ENCODE measurements around the gene STC2. TPM values are rescaled to one million over a fixed set of nuclear protein-coding genes. Genes with fewer than 3 reads are reported as not detected.
A peak's percentile ranks its signal among the peaks of the same experiment; 100 is the strongest.
"Not testable (repeated sequence)": the region's sequence is repeated elsewhere in the genome, so short reads cannot be mapped to it uniquely, and the experiment has no call there.

Gene STC2
- total RNA-seq, result 8.7 TPM

- ATAC-seq, result peak; percentile 59
These were observed at the start of gene STC2 for GRCh38 chr5:173327948-173328843. Gene STC2, minus strand, starts transcription at chr5:173328414. Its CDS starts 221 bp downstream, at chr5:173328193.

- ATAC-seq, result no peak
These were observed 43.2 kb upstream of the STC2 start for GRCh38 chr5:173371400-173371799.

DNA sequence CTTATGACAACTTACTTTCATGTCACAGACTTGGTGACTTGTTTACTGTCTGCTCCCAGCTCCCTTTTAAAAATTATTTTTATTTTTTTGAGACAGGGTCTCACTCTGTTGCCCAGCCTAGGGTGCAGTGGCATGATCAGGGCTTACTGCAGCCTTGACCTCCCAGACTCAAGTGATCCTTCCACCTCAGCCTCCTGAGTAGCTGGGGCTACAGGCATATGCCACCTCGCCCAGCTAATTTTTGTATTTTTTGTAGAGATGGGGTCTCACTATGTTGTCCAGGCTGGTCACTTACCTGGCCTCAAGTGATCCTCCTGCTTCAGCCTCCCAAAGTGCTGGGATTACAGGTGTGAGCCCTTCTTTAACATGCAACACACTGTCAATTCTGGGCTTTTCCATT, 35.2 kb upstream of the STC2 start:
- ATAC-seq, result not testable (repeated sequence)

DNA sequence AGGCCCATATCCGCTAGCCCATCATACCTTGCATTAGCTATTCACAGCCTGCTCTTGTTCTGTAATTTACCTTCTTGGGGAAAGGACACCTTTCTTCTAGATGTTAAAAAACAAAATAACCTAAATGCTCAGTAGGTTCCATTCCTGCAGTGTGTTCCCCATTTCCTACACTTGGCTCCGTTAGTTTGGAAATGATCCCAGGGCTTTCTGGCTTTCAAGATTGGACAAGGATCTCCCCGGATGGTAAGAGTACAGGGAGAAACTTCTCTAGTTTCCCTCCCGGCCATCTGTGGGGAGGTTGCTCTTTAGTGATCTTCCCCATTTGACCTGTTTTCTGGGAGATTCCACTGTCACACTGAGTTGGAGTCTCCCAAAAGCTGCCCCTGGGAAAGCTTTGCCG, 27.3 kb upstream of the STC2 start:
- ATAC-seq, result no peak

- ATAC-seq, result no peak
These were observed 26.4 kb upstream of the STC2 start for GRCh38 chr5:173354645-173355044.

GRCh38 chr5:173352366-173353349, 24.4 kb upstream of the STC2 start:
- ATAC-seq, result no peak

DNA sequence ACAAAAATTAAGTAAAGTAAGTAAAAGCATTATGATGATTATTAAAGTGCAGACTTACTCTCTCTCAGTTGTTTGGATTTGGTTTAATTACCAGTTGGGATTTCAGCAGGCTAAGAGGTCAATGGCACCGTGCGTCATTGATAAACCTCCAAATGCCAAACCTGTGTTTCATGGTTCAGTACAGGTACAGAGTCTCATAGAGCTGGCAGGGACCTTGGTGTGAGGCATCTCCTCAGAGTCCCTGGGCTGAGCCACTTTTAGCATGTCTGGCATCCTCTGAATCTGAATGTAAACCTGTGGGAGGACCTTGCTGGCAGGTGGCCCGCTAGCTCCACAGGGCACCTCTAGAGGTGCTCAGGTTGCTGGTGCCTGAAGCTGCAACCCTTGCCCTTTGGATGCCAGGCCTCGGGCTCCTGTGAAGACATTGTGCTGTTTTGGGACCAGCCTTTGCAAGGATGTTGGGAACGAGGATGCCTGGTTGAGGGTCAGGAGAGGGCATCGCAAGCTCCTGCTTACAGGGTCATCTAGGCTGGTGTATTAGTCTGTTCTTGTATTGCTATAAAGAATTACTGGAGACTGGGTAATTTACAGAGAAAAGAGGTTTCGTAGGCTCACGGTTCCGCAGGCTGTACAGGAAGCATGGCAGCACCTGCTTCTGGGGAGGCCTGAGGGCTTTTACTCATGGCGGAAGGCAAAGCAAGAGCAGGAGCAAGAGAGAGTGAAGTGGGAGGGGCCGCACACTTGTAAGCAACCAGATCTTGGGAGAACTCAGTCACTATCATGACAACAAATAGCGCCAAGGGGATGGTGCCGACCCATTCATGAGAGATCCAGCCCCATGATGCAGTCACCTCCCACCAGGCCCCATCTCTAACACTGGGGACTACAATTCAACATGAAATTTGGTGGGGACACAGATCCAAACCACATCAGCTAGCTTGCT, 14.9 kb upstream of the STC2 start:
- no peak for ATAC-seq

GRCh38 chr5:173341961-173342430, 13.8 kb upstream of the STC2 start:
- ATAC-seq, result no peak

- no peak for ATAC-seq
These were observed 12.8 kb upstream of the STC2 start for GRCh38 chr5:173340984-173341383.

DNA sequence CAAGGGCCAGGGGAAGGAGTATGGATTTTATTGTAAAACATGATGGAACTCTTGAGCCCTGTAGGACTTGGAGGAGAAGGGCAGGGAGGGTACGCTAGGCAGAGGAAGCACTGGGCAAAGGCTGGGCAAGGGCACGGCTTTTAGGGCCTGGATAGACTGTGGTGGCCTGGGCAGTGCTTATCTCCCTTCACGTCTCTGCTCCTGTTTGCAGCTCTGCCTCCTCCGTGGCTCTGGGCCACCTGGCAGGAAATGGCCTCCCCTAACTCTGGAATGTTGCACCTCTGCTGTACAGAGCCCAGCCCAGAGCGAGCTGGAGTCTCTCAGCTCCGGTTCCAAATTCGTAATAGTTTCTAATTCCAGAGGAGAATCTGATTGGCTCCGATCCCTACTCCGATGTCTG, 12.2 kb upstream of the STC2 start:
- no peak for ATAC-seq

GRCh38 chr5:173339286-173339685, 11.1 kb upstream of the STC2 start:
- no peak for ATAC-seq

DNA sequence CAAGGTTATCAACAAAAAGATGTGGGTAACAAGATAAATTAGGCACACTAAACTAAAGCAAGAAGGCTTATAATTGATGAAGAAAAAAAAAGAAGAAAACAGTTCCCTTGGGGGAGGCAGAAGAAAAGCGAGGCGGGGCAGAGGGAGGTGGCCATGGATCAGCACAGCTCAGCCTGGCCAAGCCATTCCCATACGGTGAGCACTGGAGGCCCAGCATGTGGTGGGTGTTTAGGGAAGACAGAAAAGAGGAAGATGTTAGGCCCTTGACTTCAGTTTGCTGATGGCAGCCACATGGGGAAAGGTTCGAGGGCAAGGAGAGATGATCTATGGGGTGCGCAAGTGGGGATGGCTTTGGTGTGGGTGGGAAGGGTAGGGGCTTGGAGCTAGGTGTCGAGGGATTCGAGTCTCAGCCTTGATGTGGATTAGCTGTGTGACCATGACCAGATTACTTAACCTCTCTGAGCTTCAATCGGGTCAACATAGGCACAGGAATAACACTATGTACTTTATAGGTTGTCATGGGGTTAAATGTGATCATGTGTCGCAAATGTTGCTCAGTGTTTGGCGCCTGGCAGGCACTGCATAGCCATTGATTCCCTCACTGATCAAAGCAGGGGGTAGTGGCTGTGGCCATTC, 10.3 kb upstream of the STC2 start:
- ATAC-seq, result no peak

- ATAC-seq, result no peak
These were observed 6.6 kb upstream of the STC2 start for GRCh38 chr5:173334808-173335207.

DNA sequence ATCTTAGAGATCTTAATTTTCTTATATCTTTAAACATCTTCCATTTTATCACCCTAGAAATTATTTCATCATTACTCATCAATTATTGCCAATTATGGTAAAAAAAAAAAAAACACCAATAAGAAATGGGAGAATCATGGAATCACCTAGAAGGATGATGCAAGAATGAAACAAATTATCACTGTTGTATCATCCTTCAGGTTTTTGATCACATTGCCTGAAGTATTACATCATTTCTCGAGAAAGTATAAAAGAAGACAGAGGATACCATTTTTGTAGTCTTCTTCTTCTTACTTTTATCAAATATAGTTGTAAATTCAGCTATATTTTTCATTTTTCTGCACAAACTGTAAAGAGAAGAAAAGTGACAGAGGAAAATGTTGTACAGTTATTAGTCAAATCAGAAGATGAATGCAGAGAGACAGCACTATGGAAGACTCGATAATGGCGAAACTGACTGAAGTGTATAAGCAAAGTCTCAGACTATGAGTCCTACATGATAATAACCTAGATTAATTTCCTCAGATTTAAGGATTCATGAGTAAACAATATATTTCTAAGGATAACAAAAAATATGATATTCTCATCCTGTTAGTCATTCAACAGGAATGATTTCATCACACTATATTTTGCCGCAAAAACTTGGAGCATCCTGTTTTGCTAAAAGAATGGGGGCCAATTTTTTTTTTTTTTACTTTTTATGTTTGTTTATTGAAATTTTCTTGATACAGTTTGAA, 5.9 kb upstream of the STC2 start:
- ATAC-seq, result no peak

- peak; percentile 96 for ATAC-seq
These were observed 3.8 kb upstream of the STC2 start for GRCh38 chr5:173331956-173332479.

DNA sequence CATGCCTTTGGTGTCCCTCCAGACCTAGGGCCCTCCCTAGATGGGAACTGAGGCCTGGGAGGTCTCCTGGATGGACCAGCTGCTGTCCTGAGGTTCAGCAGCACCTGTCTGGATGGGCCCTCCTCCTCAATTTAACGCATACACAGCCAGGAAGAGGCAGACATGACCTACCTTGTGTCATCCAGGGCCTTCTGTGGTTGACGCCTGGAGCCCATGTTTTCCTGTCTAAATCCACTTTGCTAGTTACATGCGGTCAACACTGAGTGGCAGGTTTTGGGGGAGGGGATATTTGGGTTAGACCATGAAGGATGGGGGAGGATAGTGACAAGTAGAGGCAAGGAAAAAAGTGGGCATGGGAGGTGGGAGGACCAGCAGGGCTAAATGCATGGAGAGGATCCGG, 3.1 kb upstream of the STC2 start:
- ATAC-seq, result no peak

DNA sequence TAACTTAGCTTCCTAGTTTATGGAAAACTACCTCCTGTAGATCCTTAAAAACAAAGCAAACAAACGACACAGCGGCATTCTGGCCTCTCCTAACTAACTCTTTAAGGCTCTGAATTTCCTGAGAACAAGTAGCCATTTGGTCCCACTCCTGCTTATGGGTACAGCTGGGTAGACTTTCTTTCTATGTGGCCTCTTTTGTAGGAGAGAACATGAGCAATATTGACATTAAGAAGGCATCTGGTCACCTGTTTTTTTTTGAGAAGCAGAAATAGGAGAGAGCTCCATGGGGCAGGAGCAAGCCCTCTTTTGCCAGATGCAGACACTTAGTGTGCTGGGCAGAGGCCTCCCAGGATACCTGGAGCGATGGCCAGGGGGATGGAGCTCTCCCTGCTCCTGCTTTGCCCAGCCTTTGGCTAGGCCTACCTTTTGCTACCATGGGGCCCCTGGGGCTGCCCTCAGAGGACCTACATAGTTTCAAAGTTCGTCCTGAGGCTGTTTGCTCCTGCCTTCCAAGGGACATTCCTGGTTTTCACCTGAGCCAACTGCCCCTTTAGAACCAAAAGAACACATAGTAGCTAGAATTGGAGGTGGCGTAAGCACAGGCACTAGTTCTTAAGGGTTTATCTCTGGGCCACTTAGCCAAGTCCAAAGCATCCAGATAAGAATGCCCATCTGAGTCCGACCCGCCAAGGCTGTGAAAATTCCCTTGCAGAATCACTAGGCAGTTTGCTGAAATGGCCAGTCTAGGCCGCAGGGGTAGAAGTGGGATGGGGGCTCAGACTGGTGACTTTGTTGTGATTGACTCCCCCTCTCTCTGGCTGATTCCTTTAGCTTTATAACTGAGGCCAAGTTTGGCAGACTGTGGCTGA, 2.4 kb upstream of the STC2 start:
- ATAC-seq, result no peak

DNA sequence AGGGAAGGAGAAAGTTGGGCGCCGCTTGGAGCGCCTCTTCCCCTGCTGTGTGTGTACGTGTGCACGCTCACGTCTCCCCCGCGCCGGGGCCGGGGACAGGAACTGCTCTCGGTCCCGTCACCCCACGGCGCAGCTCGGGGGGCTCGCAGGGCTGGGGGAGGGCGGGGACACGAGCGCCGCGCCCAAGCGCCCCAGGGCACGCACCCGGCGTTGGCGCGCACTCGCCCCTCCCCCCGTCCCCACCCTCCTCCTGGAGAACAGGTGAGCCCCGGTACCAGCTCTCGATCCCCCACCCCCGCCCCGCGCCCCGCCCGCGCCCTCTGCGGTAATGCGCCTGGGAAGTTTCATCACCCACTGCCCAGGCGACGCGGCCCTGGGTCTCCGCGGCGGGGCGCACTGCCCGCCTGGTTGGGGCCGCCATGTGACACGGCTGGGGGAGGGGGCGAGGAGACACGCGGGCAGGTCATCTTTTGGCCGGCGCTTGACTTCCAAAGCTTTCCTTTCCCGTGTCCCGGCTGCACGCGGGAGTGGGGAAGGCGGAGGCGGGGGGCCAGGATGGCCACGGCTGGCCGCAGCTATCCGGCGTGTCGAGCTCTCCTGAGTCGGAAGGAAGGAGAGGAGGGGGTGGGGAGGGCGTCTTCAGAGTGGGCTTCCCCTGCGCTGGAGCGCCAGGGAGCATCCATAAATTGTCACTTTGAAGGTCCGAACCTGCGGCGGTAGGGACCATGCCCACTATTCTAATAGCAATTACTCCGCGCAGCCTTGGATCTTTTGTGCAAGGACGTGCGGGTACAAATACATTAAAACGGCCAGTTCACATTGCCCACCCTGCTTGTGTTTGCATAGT, 1.5 kb upstream of the STC2 start:
- peak; percentile 37 for ATAC-seq

Data from esophagus mucosa (tissue), 1 donor.